Effector memory CD4-positive, alpha-beta T cell (primary cell): ENCODE data around the gene FBXL20.
A peak's percentile ranks its signal among the peaks of the same experiment; 100 is the strongest.

Source experiments
- DNase-seq, 3 donors: peaks; one replicate each; pipeline ENCODE4 v3.0.0-alpha.2; 2020
- H3K27ac ChIP-seq: 2 replicates; pipeline ENCODE4 v1.7.0; 2013; ENCODE audit warnings: mild to moderate bottlenecking, low read length, moderate library complexity; ENCODE audit not compliant: insufficient read depth, poor library complexity, severe bottlenecking
- H3K27me3 ChIP-seq: replicated peaks from 2 replicates; pipeline ENCODE4 v1.7.0; 2013; ENCODE audit warnings: mild to moderate bottlenecking, low read length; ENCODE audit not compliant: insufficient read depth, control insufficient read depth, poor library complexity, severe bottlenecking
- H3K36me3 ChIP-seq: 2 replicates; pipeline ENCODE4 v1.7.0; 2013; ENCODE audit warnings: mild to moderate bottlenecking, low read length, moderate library complexity; ENCODE audit not compliant: control insufficient read depth, insufficient read depth
- H3K4me1 ChIP-seq: 2 replicates; pipeline ENCODE4 v1.7.0; 2013; ENCODE audit warnings: low read length, mild to moderate bottlenecking; ENCODE audit not compliant: control insufficient read depth, insufficient read depth, poor library complexity, severe bottlenecking
- H3K4me3 ChIP-seq: 2 replicates; pipeline ENCODE4 v1.7.0; 2013; ENCODE audit warnings: low read length, low read depth, mild to moderate bottlenecking; ENCODE audit not compliant: insufficient read depth, poor library complexity, severe bottlenecking
- H3K9me3 ChIP-seq: 2 replicates; pipeline ENCODE4 v1.7.0; 2013; ENCODE audit warnings: mild to moderate bottlenecking, low read length, moderate library complexity; ENCODE audit not compliant: control insufficient read depth

The FBXL20 gene

GRCh38 chr17:39408360-39408759, 6.9 kb upstream of the FBXL20 start:
- no peaks in the 10 kb centered on the region for H3K9me3 ChIP-seq
- no peaks in the 10 kb centered on the region for H3K4me1 ChIP-seq
- no peak overlapping the region for H3K4me3 ChIP-seq
- no peak for DNase-seq
- no peaks in the 10 kb centered on the region for H3K27me3 ChIP-seq
- H3K27ac ChIP-seq, result no peak overlapping the region
- peaks cover 36% of the 10 kb centered on the region for H3K36me3 ChIP-seq

GRCh38 chr17:39406951-39407350, 5.5 kb upstream of the FBXL20 start:
- no peak overlapping the region for H3K27ac ChIP-seq
- no peak for DNase-seq
- no peak overlapping the region for H3K4me3 ChIP-seq
- H3K4me1 ChIP-seq, result no peaks in the 10 kb centered on the region
- H3K36me3 ChIP-seq, result peaks cover 29% of the 10 kb centered on the region
- no peaks in the 10 kb centered on the region for H3K9me3 ChIP-seq
- no peaks in the 10 kb centered on the region for H3K27me3 ChIP-seq

- no peak for DNase-seq
- no peaks in the 10 kb centered on the region for H3K9me3 ChIP-seq
- H3K27me3 ChIP-seq, result no peaks in the 10 kb centered on the region
- H3K36me3 ChIP-seq, result peaks cover 24% of the 10 kb centered on the region
- no peaks in the 10 kb centered on the region for H3K4me1 ChIP-seq
- no peak overlapping the region for H3K27ac ChIP-seq
- no peak overlapping the region for H3K4me3 ChIP-seq
These were observed 4.0 kb upstream of the FBXL20 start for GRCh38 chr17:39405436-39405835.

- H3K9me3 ChIP-seq, result no peaks in the 10 kb centered on the region
- no peaks in the 10 kb centered on the region for H3K27me3 ChIP-seq
- DNase-seq, result no peak
- no peak overlapping the region for H3K4me3 ChIP-seq
- peaks cover 17% of the 10 kb centered on the region for H3K36me3 ChIP-seq
- no peak overlapping the region for H3K27ac ChIP-seq
- H3K4me1 ChIP-seq, result no peaks in the 10 kb centered on the region
These were observed 3.3 kb upstream of the FBXL20 start for GRCh38 chr17:39404542-39405378.

GRCh38 chr17:39402890-39403605, 1.6 kb upstream of the FBXL20 start:
- H3K27ac ChIP-seq, result peak overlapping the region; percentile 85
- peaks cover 3% of the 10 kb centered on the region for H3K36me3 ChIP-seq
- no peaks in the 10 kb centered on the region for H3K9me3 ChIP-seq
- H3K4me1 ChIP-seq, result no peaks in the 10 kb centered on the region
- DNase-seq, result no peak
- H3K27me3 ChIP-seq, result no peaks in the 10 kb centered on the region
- H3K4me3 ChIP-seq, result peak overlapping the region; percentile 96

GRCh38 chr17:39402244-39402889, 941 bp upstream of the FBXL20 start:
- Histone ChIP-seq H3K4me3 (peak overlapping the region; percentile 96), H3K36me3 (no peaks in the 10 kb centered on the region), H3K27me3 (no peaks in the 10 kb centered on the region), H3K4me1 (no peaks in the 10 kb centered on the region), H3K27ac (peak overlapping the region; percentile 85), H3K9me3 (no peaks in the 10 kb centered on the region)
- peak; percentile 67 to 84 (median 72) for DNase-seq

GRCh38 chr17:39400547-39401411, 647 bp downstream of the FBXL20 start:
- peak overlapping the region; percentile 96 for H3K4me3 ChIP-seq
- no peaks in the 10 kb centered on the region for H3K36me3 ChIP-seq
- H3K4me1 ChIP-seq, result no peaks in the 10 kb centered on the region
- H3K9me3 ChIP-seq, result no peaks in the 10 kb centered on the region
- no peak for DNase-seq
- peak overlapping the region; percentile 85 for H3K27ac ChIP-seq
- H3K27me3 ChIP-seq, result no peaks in the 10 kb centered on the region

GRCh38 chr17:39399791-39400190, 1.6 kb downstream of the FBXL20 start:
- H3K4me3 ChIP-seq, result no peak overlapping the region

GRCh38 chr17:39393736-39394135, 7.7 kb downstream of the FBXL20 start:
- no peaks in the 10 kb centered on the region for H3K9me3 ChIP-seq
- no peak overlapping the region for H3K4me3 ChIP-seq
- no peak for DNase-seq
- H3K36me3 ChIP-seq, result no peaks in the 10 kb centered on the region
- no peak overlapping the region for H3K27ac ChIP-seq
- H3K27me3 ChIP-seq, result no peaks in the 10 kb centered on the region
- H3K4me1 ChIP-seq, result no peaks in the 10 kb centered on the region

More at GRCh38 chr17:39399791-39400190, 1.6 kb downstream of the FBXL20 start:
- Histone ChIP-seq H3K9me3 (no peaks in the 10 kb centered on the region), H3K27ac (no peak overlapping the region), H3K27me3 (no peaks in the 10 kb centered on the region), H3K4me1 (no peaks in the 10 kb centered on the region), H3K36me3 (no peaks in the 10 kb centered on the region)
- DNase-seq, result no peak
